AG04449 (cell line): ENCODE data around the gene CLNK.

Experiments
- CTCF ChIA-PET: fragments of 350-600 bp; formaldehyde crosslinking; extraction: SDS; loops from one replicate; lab custom pipeline; 2021; ENCODE audit warnings: antibody characterized with exemption; lab: Yijun Ruan, JAX
- POLR2A ChIA-PET: fragments of 400-600, 350-600 bp; formaldehyde crosslinking; extraction: SDS; loops from one replicate; lab custom pipeline; 2020; ENCODE audit warnings: antibody characterized with exemption, inconsistent platforms; lab: Yijun Ruan, JAX
- DNase-seq: peaks from one replicate; pipeline ENCODE4 v3.0.0-alpha.2; 2010; ENCODE audit warnings: low read depth, low spot score
- H3K4me3 ChIP-seq: 2 replicates; pipeline ENCODE4 v1.5.1; 2011; ENCODE audit warnings: low read depth, mild to moderate bottlenecking, control low read depth, low read length
- TF ChIP-seq, protein P1 (sequence below): IDR thresholded peaks from one replicate; pipeline ENCODE4 v1.5.1; 2011; ENCODE audit warnings: mild to moderate bottlenecking, moderate library complexity, low read length, control low read depth, inconsistent platforms; ENCODE audit not compliant: insufficient read depth; ENCODE audit errors: missing control alignments

The CLNK gene

DNA sequence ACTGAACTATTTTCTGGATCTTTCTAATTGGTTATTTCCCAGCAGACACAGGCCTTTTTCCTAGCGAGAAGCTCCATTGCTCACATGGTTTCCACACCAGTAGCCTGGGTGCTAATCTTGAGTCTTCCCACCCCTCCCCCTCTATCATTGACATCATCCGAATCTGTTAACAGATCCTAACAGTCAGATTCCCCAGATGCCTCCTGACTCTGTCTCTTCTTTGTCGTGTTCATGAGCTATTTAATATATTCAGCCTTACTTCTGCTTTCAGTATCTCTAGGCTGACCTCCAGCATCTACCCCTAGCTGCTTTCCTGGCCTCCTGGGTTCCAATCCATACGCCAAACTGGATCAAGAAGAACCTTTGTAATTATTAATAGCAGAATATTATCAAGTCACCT is 85.0 kb downstream of the CLNK start:
- CTCF ChIA-PET: interaction anchor here (1.4 kb wide), 1 partner anchor 8 kb away, joined by 4 read pairs; no protein-coding TSS in a partner anchor
- no peak for DNase-seq
- no peak overlapping the region for H3K4me3 ChIP-seq
- TF ChIP-seq, protein P1, sequence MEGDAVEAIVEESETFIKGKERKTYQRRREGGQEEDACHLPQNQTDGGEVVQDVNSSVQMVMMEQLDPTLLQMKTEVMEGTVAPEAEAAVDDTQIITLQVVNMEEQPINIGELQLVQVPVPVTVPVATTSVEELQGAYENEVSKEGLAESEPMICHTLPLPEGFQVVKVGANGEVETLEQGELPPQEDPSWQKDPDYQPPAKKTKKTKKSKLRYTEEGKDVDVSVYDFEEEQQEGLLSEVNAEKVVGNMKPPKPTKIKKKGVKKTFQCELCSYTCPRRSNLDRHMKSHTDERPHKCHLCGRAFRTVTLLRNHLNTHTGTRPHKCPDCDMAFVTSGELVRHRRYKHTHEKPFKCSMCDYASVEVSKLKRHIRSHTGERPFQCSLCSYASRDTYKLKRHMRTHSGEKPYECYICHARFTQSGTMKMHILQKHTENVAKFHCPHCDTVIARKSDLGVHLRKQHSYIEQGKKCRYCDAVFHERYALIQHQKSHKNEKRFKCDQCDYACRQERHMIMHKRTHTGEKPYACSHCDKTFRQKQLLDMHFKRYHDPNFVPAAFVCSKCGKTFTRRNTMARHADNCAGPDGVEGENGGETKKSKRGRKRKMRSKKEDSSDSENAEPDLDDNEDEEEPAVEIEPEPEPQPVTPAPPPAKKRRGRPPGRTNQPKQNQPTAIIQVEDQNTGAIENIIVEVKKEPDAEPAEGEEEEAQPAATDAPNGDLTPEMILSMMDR: no peak
- POLR2A ChIA-PET: no interaction called here

DNA sequence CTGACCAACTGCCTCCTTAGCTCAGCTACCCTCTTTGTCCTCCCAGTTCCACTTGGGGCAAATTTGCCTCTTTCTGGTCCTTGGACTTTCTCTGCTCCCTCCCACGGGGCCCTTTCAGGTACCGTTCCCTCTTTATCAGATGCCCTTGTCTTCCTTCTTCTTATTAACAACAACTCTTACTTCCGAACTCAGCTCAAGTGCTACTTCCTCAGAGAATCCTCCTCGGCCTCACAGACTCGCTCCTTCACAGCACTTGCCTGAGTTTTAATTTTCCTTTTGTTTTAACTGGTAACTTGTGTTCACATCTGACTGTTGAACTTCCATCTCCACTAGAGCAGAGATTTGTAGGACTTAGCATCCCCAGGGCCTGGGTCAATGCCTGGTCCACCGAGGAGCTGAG is 85.7 kb downstream of the CLNK start:
- DNase-seq: no peak
- CTCF ChIA-PET: interaction anchor here (1.4 kb wide), 1 partner anchor 8 kb away, joined by 4 read pairs; no protein-coding TSS in a partner anchor
- TF ChIP-seq, protein P1: no peak
- POLR2A ChIA-PET: no interaction called here
- no peak overlapping the region for H3K4me3 ChIP-seq

DNA sequence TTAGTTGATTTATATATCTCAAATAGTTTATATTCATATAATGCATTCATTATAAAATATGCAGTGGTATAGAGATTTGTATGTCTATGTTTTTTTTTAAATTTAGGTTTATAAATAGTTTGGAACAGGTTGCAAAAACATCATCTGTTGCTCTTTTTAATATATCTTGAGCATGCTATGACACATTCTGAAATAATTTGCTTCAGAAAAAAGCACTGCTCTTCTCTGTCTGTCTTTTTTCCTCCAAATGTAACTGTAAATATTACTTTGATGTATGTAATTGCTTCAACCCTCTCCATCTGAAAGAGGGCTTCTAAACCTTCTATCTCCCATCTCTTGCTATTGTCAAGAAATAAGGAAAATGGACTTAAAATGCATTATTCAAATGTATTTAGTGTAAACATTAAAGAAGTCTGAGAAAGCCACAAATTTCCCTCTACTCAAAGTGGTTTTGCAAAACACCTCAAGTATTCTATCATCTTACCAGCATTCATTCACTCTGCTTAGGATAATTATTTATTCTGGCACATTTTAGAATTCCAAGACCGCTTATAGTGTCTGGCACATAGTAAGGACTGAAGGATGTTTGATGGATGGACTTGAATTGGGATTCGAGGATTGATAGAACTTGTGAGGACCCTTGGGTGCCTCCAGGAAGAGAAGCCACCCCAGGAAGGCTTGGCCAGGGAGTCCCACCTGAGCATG is 87.8 kb downstream of the CLNK start:
- ChIA-PET CTCF (interaction anchor here (0.9 kb wide), 1 partner anchor 12 kb away, joined by 4 read pairs; no protein-coding TSS in a partner anchor), POLR2A (interaction anchor here (1.0 kb wide), 1 partner anchor 11 kb away, joined by 3 read pairs; no protein-coding TSS in a partner anchor)
- no peak for DNase-seq
- TF ChIP-seq, protein P1: no peak
- no peak overlapping the region for H3K4me3 ChIP-seq

DNA sequence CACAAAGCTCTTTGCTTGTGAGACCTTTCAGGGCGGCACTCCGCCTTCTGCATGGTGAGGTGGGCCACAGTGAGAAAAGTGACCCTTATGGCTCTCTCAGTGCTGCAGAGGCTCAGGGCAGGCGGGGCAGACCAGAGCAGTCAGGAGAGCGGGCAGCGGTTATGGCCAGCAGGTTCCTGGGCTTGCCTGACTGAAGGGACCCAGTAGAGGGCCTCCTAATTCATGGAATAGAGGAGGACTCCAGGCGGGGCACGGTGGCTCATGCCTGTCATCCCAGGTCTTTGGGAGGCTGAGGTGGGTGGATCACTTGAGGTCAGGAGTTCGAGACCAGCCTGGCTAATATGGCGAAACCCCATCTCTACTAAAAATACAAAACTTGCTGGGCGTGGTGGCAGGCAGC is 91.4 kb downstream of the CLNK start:
- CTCF ChIA-PET: no interaction called here
- TF ChIP-seq, protein P1: no peak
- H3K4me3 ChIP-seq: no peak overlapping the region
- DNase-seq: no peak
- POLR2A ChIA-PET: no interaction called here

DNA sequence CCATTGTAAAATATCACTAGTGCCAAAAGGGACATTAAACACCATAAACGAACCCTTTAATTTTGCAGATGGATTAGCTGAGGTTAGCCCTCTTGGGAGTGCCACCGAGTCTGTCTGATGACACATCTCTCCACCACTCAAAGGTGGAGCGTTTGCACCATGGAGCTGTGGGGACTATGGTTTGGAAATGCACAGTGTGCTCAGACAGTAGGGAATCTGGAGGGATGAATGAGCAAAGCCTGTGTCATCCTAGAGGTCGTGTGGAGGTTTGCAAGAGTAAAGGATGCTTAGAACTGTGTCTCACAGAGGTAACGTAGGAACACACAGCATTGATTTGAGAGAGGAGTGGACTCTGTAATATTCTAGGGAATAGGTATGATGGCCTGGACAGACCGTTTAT is 93.7 kb downstream of the CLNK start:
- no peak overlapping the region for H3K4me3 ChIP-seq
- DNase-seq: no peak
- ChIA-PET POLR2A (no interaction called here), CTCF (interaction anchor here (0.6 to 2.5 kb wide), 2 partner anchors 8 to 16 kb away, joined by 3 to 8 read pairs; no protein-coding TSS in a partner anchor)
- TF ChIP-seq, protein P1: no peak

DNA sequence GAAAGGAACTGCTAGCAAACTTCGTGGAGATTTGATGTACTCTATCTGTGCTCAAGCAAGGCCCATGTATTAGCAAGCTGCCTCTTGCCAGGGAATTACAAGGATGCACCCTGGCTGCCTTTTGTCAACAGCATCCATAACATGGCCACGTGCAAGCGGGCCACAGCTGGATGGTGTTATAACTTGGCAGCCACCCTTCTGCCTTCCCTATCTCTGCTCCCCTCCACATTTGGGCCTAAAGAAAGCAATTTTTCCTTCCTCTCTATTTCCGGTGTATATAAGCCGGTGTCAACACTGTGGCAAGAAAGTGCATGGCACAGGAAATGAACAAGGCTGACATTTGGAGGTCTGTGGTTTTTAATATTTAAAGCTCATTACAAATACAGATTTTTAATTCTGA is 94.8 kb downstream of the CLNK start:
- no peak overlapping the region for H3K4me3 ChIP-seq
- ChIA-PET CTCF (no interaction called here), POLR2A (no interaction called here)
- TF ChIP-seq, protein P1: no peak
- no peak for DNase-seq
